GM19240 (cell line): ENCODE data around the gene SLCO6A1.

Source experiments
- DNase-seq: peaks from one replicate; pipeline ENCODE4 v3.0.0; 2011; ENCODE audit warnings: low spot score; ENCODE audit not compliant: insufficient read length

The SLCO6A1 gene

DNA sequence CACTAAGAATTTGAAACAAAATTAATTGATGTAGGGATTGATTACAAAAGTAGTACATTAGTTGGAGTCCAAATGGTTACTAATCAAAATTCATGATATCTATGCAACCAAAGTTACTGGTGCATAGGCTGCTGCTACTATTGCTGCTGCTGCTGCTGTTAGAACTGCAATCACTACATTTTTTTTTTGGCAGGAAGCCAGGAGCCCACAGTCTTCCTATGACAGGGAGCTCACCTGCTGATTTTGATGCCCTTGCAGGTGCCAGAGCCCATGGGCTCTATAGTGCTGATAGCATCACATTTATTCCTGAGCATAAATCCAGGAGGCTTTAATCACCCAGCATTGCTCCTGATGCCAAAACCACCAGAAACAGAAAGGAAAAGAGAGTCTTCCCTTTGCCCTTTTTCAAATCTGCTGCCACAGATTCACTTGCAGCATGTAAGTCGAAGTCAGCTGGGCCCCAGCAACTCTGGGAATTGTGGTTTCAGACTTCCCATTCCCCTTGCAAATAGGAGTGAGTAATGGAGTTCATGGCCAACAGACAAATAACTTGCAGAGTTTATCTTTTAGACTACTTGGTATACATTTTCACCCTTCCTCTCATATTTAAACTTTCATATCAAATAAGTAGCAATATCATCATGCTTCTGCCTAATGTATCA lies 17.6 kb downstream of the SLCO6A1 start:
- DNase-seq: no peak

DNA sequence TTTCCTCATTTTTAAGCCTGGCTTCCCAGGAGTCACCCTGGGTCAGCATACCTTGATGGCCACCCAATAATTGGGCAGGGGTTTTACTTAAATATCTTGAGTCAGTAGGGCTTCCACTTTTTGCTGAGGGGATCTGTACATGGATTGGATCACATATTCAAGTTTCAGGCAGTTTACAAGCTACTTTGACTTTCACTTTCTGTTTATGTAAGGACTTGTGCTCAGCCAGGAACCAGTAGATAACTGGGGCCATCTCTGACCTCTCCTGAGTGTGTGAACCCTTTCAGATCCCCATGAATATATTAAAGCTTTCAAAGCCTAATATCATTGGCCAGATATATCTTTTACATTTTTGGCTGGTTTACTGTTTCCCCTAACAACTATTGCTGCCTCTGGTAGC lies 45.1 kb downstream of the SLCO6A1 start:
- DNase-seq: no peak

DNA sequence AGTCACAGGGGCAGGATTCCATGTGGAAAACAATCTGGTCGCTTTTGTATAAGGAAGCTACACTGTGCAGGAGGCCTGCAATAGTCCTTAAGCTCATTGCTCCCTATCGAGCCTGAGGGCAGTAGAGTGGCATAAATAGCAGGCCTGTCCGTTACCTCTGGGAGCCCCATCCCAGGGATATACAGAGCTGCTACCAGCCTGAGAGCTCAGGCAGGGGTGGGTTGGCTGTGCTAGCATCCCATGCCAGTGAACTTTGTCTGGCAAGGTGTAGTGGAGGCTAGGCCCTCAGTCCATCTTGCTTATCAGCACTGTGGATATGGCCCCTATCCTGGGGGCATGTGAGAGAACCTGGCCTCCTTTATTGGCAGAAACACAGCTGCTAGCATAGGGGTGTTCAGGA lies 47.7 kb downstream of the SLCO6A1 start:
- no peak for DNase-seq

DNA sequence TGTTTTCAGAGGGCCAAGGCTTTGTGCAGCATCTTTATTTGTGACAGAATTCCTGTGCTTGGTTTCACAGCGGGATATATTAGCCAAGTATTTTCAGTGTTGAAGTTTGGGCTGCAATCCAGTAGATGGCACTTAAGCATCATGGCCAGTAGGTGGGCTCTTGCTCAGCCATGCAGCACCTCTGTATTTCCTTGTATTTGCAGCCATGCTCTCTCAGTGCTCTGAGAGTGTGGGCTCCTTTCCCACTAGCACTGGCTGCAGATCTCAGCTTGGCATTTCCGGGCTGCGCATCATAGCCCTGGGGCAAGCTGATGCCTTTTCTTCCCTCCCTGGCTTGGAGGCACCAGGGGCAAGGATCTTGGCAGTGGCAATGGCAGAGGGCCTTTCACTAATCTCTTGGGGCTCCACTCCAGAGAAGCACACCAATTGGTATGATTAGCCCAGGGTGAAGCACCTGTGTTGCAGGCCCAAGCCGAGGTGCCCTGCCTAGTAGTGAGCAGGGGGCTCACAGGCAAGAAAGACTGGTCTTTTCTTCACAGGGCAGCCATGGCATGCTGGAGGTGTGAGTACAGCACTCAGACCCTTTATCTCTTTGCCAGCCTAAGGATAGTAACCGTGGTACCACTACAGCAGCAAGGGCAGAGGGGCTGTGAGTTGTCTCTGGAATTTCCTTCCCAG lies 48.3 kb downstream of the SLCO6A1 start:
- DNase-seq: no peak

DNA sequence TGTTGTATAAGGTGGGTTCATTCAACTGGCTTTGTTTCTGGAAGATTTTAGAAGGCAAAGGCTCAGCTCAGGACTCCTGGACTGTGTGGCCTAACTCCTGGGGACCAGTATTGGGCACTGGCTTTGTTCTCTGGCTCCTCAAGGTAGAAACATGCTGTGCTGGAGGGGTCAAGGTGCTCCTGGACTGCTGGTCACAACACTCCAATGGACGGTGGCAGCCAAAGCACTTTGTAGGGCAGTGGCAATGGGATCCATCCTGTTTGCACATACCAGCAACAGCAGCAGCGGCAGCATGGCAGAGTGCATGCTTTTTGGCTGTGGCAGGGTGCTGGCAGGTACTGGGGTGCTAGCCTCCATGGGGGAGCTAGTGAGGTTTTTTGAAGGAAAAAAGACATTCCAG lies 65.3 kb downstream of the SLCO6A1 start:
- DNase-seq: no peak

DNA sequence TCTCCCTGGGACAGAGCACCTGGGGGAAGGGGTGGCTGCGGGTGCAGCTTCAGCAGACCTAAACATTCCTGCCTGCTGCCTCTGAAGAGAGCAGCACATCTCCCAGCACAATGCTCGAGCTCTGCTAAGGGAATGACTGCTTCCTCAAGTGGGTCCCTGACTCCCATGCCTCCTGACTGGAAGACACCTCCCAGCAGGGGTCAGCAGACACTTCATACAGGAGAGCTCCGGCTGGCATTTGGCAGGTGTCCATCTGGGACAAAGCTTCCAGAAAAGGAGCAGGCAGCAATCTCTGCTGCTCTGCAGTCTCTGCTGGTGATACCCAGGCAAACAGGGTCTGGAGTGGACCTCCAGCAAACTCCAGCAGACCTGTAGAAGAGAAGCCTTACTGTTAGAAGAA lies 77.2 kb downstream of the SLCO6A1 start:
- no peak for DNase-seq

DNA sequence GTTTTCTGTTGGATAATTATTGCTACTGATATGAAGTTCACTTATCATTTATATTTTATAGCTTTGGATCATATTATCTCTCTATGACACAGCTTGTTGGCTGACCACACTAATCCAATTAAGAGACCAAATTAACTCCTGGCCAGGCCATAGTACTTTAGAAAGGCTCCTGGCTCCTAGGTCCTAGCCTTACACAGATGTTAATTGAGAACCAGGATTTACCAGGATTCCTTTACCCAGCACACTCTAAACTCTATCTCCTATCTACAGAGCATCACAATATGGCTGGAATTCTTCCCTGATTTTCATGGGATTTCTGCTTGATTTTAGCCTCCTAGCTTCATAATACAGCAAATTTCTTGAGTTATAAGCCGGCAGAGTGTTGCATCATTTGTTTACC lies 80.3 kb downstream of the SLCO6A1 start:
- no peak for DNase-seq

DNA sequence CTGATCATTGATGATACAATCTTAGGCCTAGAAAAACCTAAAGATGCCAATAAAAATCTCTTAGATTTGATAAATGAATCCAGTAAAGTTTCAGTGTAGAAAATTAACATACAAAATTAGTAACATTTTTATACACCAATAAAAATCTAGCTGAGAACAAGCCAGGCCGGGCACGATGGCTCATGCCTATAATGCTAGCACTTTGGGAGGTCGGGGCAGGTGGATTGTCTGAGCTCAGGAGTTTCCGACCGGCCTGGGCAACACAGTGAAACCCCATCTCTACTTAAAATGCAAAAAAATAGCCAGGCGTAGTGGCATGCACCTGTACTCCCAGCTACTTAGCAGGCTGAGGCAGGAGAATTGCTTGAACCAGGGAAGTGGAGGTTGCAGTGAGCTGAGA lies 84.4 kb downstream of the SLCO6A1 start:
- DNase-seq: no peak

DNA sequence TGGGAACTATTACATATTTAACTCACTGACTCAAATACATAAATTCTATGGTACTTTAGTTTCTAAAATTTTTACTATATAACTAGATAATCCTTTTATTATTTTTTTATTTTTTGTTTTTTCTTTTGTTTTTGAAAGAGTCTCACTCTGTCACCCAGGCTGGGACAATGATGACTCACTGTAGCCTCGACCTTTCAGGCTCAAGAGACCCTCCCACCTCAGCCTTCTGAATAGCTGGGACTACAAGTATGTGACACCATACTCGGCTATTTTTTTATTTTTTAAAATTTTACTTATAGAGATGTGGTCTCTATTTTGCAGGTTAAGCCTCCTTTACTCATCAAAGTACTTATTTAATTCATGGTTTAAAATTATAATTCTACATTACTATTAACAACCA lies 110.6 kb downstream of the SLCO6A1 start:
- DNase-seq: no peak

DNA sequence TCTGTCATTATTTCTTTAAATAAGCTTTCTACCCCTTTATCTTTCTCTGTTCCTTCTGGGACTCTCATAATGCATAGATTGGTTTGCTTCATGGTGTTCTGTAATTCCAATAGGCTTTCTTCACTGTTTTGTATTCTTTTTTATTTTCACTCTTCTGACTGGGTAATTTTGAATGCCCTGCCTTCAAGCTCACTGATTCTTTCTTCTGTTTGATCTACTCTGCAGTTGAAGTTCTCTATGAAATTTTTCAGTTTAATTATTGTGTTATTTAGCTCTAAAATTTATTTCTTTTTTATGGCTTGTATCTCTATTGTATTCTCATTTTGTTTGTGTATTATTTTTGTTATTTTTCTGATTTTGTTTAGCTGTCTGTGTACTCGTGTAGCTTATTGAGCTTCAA lies 113.4 kb downstream of the SLCO6A1 start:
- no peak for DNase-seq

DNA sequence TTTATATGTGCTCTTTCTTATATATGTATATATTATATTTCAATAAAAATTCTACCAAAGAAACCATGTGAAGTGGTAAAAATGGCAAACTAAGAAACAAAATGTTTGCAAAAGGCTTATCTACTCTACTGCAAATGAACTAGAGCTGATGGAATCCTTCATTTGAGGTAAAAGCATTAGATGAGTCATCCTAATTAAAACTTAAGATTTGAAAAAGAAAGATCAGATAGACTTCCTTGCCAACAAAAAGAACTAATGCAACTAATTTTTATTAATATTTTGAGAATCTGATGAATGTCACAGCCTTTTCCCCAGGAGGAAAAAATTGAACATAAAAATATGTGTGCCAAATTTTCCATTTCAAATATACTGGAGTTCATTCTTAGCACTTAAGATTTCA lies 118.6 kb downstream of the SLCO6A1 start:
- no peak for DNase-seq

DNA sequence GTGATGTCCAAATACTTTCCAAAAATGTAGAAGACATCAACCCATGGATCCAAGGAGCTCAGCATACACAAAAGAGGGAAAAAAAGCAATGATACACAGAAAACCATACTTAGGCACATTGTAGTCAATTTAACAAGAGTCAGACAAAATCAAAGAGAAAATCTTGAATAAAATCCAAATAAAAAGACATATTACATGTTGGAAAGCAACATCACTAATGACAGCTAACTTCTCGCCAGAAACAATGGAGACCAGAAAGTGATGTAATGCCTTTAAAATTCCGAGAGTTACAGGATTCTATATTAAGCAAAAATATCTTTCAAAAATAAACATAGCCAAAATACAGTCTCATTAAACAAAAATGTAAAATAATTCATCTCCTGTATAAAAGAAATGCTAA lies 122.9 kb downstream of the SLCO6A1 start:
- DNase-seq: no peak

DNA sequence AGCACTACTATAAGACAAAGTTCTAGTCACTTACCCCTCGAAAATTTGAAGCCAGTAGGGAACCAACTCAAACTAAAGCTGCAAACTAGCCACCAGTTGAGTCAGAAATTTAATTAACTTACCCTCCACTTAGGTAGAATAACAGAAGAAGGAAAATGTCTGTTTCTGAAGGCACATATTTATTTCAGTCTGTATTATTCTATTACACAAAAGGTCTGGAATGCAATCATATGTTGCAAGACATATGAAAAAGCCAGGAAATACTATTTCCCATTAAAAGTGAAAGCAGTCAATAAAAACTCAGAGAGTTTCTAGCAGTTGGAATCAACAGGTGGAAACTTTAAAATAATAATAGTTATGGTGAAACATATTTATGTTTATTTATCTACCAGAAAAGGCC lies 123.5 kb downstream of the SLCO6A1 start:
- DNase-seq: no peak

DNA sequence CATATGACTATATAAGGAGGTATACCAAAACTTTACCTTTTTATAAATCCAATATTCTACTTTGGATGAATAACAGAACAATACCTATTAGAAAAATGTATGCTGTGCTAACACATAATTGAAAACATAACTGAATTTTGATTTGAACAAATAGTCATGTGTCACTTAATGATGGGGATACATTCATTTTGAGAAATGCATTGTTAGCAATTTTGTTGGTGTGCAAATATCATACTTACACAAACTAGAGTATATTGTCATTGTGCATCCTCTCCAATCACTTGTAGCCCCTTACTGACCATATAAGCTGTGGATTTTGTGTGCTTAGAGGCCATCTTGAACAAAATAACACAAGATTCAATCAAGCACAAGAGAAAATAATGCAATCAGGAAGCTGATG lies 130.4 kb downstream of the SLCO6A1 start:
- DNase-seq: no peak

DNA sequence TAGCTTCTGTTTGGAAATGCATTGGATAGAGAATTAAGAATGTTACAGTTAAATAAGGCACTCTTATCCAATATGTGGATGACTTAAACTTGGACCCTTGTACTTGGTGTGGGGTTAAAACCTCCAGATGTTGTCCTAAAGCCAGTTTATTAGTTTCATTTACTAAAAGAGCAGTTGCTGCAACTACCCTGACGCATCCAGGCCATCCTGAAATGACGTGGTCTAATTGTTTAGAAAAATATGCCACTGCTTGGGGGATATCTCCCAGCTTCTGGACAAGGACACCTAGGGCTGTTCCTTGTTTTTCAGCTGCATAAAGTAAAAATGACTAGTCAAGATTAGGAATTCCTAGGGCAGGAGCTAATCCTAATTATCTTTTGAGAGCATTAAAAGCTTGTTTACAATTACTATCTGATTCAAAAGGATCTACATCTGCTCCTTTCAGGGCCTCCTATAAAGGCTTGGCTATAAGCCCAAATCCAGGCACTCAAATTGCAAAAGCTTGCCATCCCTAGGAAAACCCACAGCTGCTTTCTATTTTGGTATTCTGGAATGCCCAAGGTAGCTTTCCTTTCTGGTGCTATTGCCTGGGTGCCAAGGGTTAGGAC lies 157.0 kb downstream of the SLCO6A1 start:
- no peak for DNase-seq

DNA sequence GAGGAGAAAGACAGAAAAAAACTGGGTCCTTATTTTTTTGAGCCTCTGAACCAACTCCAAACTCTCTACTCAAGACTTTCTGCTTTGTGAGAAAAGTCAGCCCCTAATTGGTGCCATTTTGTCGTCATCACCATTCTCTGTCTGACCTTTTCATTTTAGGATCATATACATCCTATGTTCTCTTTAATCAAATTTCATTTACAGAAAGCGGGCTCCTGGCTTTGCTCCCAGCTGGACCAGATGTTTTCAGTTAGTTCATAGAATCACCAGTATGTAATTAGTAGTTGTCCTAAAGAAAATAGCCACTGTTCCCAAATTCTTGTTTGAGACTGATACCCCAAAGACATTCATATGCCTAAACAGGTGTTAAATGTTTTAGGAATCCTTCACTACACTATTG lies 174.1 kb downstream of the SLCO6A1 start:
- DNase-seq: no peak
